Lower leg skin (tissue), 3 donors: ENCODE data around the gene PPP4R3A.

Experiments
- POLR2A ChIP-seq, 2 donors: fragments of 450-650 bp; IDR thresholded peaks; one replicate each; pipeline ENCODE4 v1.6.1; 2016 to 2017; ENCODE audit warnings: antibody characterized with exemption in 2 of 2, mild to moderate bottlenecking in 1 of 2, moderate library complexity in 1 of 2
- TF ChIP-seq, protein P1 (sequence below), 3 donors: fragments of 450-650 bp; IDR thresholded peaks; one replicate each; pipeline ENCODE4 v1.5.1; 2016; ENCODE audit warnings: antibody characterized with exemption in 3 of 3, mild to moderate bottlenecking in 3 of 3, moderate library complexity in 2 of 3

DNA sequence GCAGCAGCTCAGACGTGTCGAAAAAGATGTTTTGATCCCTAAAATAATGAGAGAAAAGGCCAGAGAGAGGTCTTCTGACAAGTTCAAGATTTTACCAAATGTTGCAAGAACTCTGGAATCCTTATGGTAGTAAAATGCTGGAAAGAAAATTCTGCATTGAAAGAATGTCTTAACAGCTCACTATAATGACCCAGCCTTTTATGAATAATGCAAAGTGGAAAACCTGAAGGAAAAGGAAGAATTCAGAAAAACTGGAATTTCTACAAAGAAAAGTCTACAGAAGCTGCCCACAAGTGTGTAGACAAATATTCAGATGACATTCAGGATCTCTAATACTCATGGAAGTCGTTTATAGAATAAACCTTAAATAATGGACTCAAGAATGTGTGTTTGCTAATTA is 90.7 kb downstream of the PPP4R3A start:
- TF ChIP-seq, protein P1, sequence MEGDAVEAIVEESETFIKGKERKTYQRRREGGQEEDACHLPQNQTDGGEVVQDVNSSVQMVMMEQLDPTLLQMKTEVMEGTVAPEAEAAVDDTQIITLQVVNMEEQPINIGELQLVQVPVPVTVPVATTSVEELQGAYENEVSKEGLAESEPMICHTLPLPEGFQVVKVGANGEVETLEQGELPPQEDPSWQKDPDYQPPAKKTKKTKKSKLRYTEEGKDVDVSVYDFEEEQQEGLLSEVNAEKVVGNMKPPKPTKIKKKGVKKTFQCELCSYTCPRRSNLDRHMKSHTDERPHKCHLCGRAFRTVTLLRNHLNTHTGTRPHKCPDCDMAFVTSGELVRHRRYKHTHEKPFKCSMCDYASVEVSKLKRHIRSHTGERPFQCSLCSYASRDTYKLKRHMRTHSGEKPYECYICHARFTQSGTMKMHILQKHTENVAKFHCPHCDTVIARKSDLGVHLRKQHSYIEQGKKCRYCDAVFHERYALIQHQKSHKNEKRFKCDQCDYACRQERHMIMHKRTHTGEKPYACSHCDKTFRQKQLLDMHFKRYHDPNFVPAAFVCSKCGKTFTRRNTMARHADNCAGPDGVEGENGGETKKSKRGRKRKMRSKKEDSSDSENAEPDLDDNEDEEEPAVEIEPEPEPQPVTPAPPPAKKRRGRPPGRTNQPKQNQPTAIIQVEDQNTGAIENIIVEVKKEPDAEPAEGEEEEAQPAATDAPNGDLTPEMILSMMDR (IDR thresholded peaks at IDR 0.05) = no peak
- no peak for TF ChIP-seq POLR2A (IDR thresholded peaks at IDR 0.05)
